Stimulated activated CD4-positive, alpha-beta T cell treated with anti-CD3 and anti-CD28 coated beads, Interleukin-12 subunit alpha, Interleukin-12 subunit beta, amount 100 ng/mL, for 24 hours (primary cell): ENCODE measurements around the gene EIF5AL1.
"Not testable (repeated sequence)": the region's sequence is repeated elsewhere in the genome, so short reads cannot be mapped to it uniquely, and the experiment has no call there.

Experiments
- DNase-seq, 2 experiments: peaks; one replicate each; pipeline ENCODE4 v3.0.0-alpha.2; 2020; ENCODE audit warnings: low read depth in 2 of 2

Gene EIF5AL1

GRCh38 chr10:79511891-79512583 is at the start of gene EIF5AL1:
EIF5AL1 (plus strand) TSS chr10:79512533; CDS start chr10:79512650, 117 bp downstream.
- DNase-seq: not testable (repeated sequence)

- no peak for DNase-seq
Observed at GRCh38 chr10:79463578-79464496, 48.5 kb upstream of the EIF5AL1 start.

GRCh38 chr10:79465341-79465740 is 47.0 kb upstream of the EIF5AL1 start:
- no peak for DNase-seq

GRCh38 chr10:79468015-79468560 is 44.2 kb upstream of the EIF5AL1 start:
- no peak for DNase-seq

GRCh38 chr10:79468841-79469585 is 43.3 kb upstream of the EIF5AL1 start:
- no peak for DNase-seq

- DNase-seq: no peak
Observed at GRCh38 chr10:79470096-79470495, 42.2 kb upstream of the EIF5AL1 start.

GRCh38 chr10:79471776-79472175 is 40.6 kb upstream of the EIF5AL1 start:
- DNase-seq: no peak

GRCh38 chr10:79472449-79472848 is 39.9 kb upstream of the EIF5AL1 start:
- no peak for DNase-seq

GRCh38 chr10:79472951-79473350 is 39.4 kb upstream of the EIF5AL1 start:
- DNase-seq: no peak

GRCh38 chr10:79473496-79474095 is 38.7 kb upstream of the EIF5AL1 start:
- DNase-seq: no peak

GRCh38 chr10:79475119-79475653 is 37.1 kb upstream of the EIF5AL1 start:
- no peak for DNase-seq

GRCh38 chr10:79475877-79476276 is 36.5 kb upstream of the EIF5AL1 start:
- no peak for DNase-seq

GRCh38 chr10:79476645-79477044 is 35.7 kb upstream of the EIF5AL1 start:
- DNase-seq: no peak

- DNase-seq: no peak
Observed at GRCh38 chr10:79477456-79477855, 34.9 kb upstream of the EIF5AL1 start.

- no peak for DNase-seq
Observed at GRCh38 chr10:79479283-79479909, 32.9 kb upstream of the EIF5AL1 start.

- DNase-seq: no peak
Observed at GRCh38 chr10:79482304-79482703, 30.0 kb upstream of the EIF5AL1 start.

GRCh38 chr10:79482741-79483140 is 29.6 kb upstream of the EIF5AL1 start:
- DNase-seq: no peak

- DNase-seq: no peak
Observed at GRCh38 chr10:79483299-79483698, 29.0 kb upstream of the EIF5AL1 start.

GRCh38 chr10:79483948-79484347 is 28.4 kb upstream of the EIF5AL1 start:
- no peak for DNase-seq

- no peak for DNase-seq
Observed at GRCh38 chr10:79484476-79484875, 27.9 kb upstream of the EIF5AL1 start.
